PC-3 (cell line): Measurements from ENCODE around the gene SEMA3F. TPM values are rescaled to one million over a fixed set of nuclear protein-coding genes. Genes with fewer than 3 reads are reported as not detected.

Source experiments
- ATAC-seq: fragments of 200-7000 bp; cut with Tn5 transposase; 2 replicates; pipeline ENCODE4 v1.9.1; 2020; ENCODE audit warnings: mild to moderate bottlenecking, moderate library complexity
- BruUV-seq: library from RNA; stranded (reverse); fragments of 400-500 nt; replicated peaks from 2 replicates; lab custom pipeline; 2021; lab: Mats Ljungman, UMichigan
- CTCF ChIA-PET: fragments of 300-600 bp; sonication (Branson Sonifier 250); formaldehyde crosslinking; loops from one replicate; lab custom pipeline; 2022; ENCODE audit warnings: antibody characterized with exemption; lab: Charles Lee
- POLR2A ChIA-PET: fragments of 300-600 bp; sonication (Branson Sonifier 250); formaldehyde crosslinking; loops from one replicate; lab custom pipeline; 2022; ENCODE audit warnings: antibody characterized with exemption; ENCODE audit not compliant: unreplicated experiment; lab: Charles Lee
- DNase-seq: peaks from one replicate; pipeline ENCODE4 v3.0.0-alpha.2; 2015
- H2AFZ ChIP-seq: fragments of 300-600 bp; sonication (generic); 2 replicates; pipeline ENCODE4 v1.6.0; 2016; ENCODE audit warnings: antibody characterized with exemption, low read length
- H3F3A ChIP-seq: fragments of 300-600 bp; sonication (generic); one replicate; pipeline ENCODE4 v1.6.0; 2017; ENCODE audit warnings: antibody characterized with exemption, low read length, control low read depth, mild to moderate bottlenecking; ENCODE audit not compliant: unreplicated experiment
- H3K27ac ChIP-seq: fragments of 300-600 bp; sonication (generic); 2 replicates; pipeline ENCODE4 v1.5.1; 2016; ENCODE audit warnings: mild to moderate bottlenecking, low read length
- H3K27me3 ChIP-seq: fragments of 300-600 bp; sonication (generic); 2 replicates; pipeline ENCODE4 v1.6.1; 2016; ENCODE audit warnings: low read length, mixed read lengths
- H3K36me3 ChIP-seq: fragments of 300-600 bp; sonication (generic); 2 replicates; pipeline ENCODE4 v1.6.1; 2016; ENCODE audit warnings: low read depth, mixed run types, low read length, mixed read lengths
- H3K4me1 ChIP-seq: fragments of 300-600 bp; sonication (generic); 2 replicates; pipeline ENCODE4 v1.5.1; 2016; ENCODE audit warnings: low read length; ENCODE audit not compliant: insufficient read depth
- H3K4me2 ChIP-seq: fragments of 300-600 bp; sonication (generic); 2 replicates; pipeline ENCODE4 v1.6.0; 2016; ENCODE audit warnings: low read length
- H3K4me3 ChIP-seq: fragments of 300-600 bp; sonication (generic); 2 replicates; pipeline ENCODE4 v1.5.1; 2016; ENCODE audit warnings: mild to moderate bottlenecking, low read length, mixed read lengths
- H3K79me2 ChIP-seq: fragments of 300-600 bp; sonication (generic); 2 replicates; pipeline ENCODE4 v1.6.1; 2017; ENCODE audit warnings: low read length, mixed read lengths
- H3K9ac ChIP-seq: fragments of 300-600 bp; sonication (generic); 2 replicates; pipeline ENCODE4 v1.6.0; 2016; ENCODE audit warnings: mild to moderate bottlenecking, low read length
- H3K9me2 ChIP-seq: fragments of 300-600 bp; sonication (generic); replicated peaks from 2 replicates; pipeline ENCODE4 v1.6.1; 2016; ENCODE audit warnings: mixed run types, low read length, mixed read lengths
- H3K9me3 ChIP-seq: fragments of 300-600 bp; sonication (generic); 2 replicates; pipeline ENCODE4 v1.6.1; 2016; ENCODE audit warnings: low read length, mixed read lengths
- H4K20me1 ChIP-seq: fragments of 300-600 bp; sonication (generic); 2 replicates; pipeline ENCODE4 v1.6.1; 2016; ENCODE audit warnings: low read length, mixed read lengths
- CTCF ChIP-seq: fragments of 300-600 bp; sonication (generic); conservative IDR thresholded peaks from 2 replicates; pipeline ENCODE4 v1.5.1; 2017; ENCODE audit warnings: antibody characterized with exemption, low read depth, mild to moderate bottlenecking, low read length
- EZH2 ChIP-seq: fragments of 300-600 bp; sonication (generic); IDR thresholded peaks from one replicate; pipeline ENCODE4 v1.6.1; 2017; ENCODE audit warnings: antibody characterized with exemption, mild to moderate bottlenecking, low read length; ENCODE audit not compliant: unreplicated experiment
- EZH2phosphoT487 ChIP-seq: fragments of 300-600 bp; sonication (generic); IDR thresholded peaks from 2 replicates; pipeline ENCODE4 v1.6.1; 2018; ENCODE audit warnings: mild to moderate bottlenecking, antibody characterized with exemption, low read length, borderline replicate concordance
- intact Hi-C: fragments of 100-400 bp; cut with micrococcal nuclease; formaldehyde crosslinking; loops from 2 replicates; pipeline ENCODE4 v1.9.0; 2023
- total RNA-seq: library from RNA; depleted of rRNA; stranded (reverse); fragments of >200 nt; gene quantifications from 2 replicates; pipeline ENCODE4 v1.2.3, GENCODE V29; 2014

The SEMA3F gene
- total RNA-seq, 1 experiment from 2014 or later = 50.5 TPM

GRCh38 chr3:50218448-50218847 is 63.3 kb downstream of the SEMA3F start:
- ChIA-PET CTCF (interaction anchor here (0.7 kb wide), 1 partner anchor 8 kb away, joined by 3 read pairs; no protein-coding TSS in a partner anchor), POLR2A (no interaction called here)
- no peaks in the 10 kb centered on the region for H3K9me3 ChIP-seq
- H3K4me3 ChIP-seq = no peak overlapping the region
- no peak overlapping the region for H2AFZ ChIP-seq
- no peaks in the 10 kb centered on the region for H3F3A ChIP-seq
- no peak overlapping the region for H3K27ac ChIP-seq
- no peaks in the 10 kb centered on the region for H3K36me3 ChIP-seq
- intact Hi-C loops = no loop called here
- no TSS peak for BruUV-seq
- H3K9me2 ChIP-seq = no peaks in the 10 kb centered on the region
- DNase-seq (no peak), ATAC-seq (no peak)
- H3K27me3 ChIP-seq = no peaks in the 10 kb centered on the region
- TF ChIP-seq EZH2 (no peak), EZH2phosphoT487 (no peak), CTCF (no peak)
- H3K4me1 ChIP-seq = peaks cover 3% of the 10 kb centered on the region; the same call in 1 of the 2 replicates
- H4K20me1 ChIP-seq = no peaks in the 10 kb centered on the region
- H3K9ac ChIP-seq = no peak overlapping the region
- H3K79me2 ChIP-seq = no peaks in the 10 kb centered on the region
- no peak overlapping the region for H3K4me2 ChIP-seq

- Histone ChIP-seq H3K4me3 (no peak overlapping the region), H3K27me3 (no peaks in the 10 kb centered on the region), H3F3A (no peaks in the 10 kb centered on the region), H3K9ac (no peak overlapping the region), H3K4me2 (no peak overlapping the region), H2AFZ (no peak overlapping the region), H3K27ac (no peak overlapping the region), H3K79me2 (no peaks in the 10 kb centered on the region), H3K9me2 (no peaks in the 10 kb centered on the region), H3K4me1 (peaks cover 3% of the 10 kb centered on the region; the same call in 1 of the 2 replicates), H3K9me3 (no peaks in the 10 kb centered on the region), H3K36me3 (no peaks in the 10 kb centered on the region), H4K20me1 (no peaks in the 10 kb centered on the region)
- CTCF ChIA-PET = no interaction called here
- POLR2A ChIA-PET = no interaction called here
- BruUV-seq = no TSS peak
- intact Hi-C loops = no loop called here
- no peak for ATAC-seq
- TF ChIP-seq EZH2phosphoT487 (no peak), EZH2 (no peak), CTCF (no peak)
- no peak for DNase-seq
These were observed 64.2 kb downstream of the SEMA3F start for GRCh38 chr3:50219285-50219684.

- DNase-seq (no peak), ATAC-seq (no peak)
- Histone ChIP-seq H3K9me3 (no peaks in the 10 kb centered on the region), H3K9me2 (no peaks in the 10 kb centered on the region), H3K36me3 (no peaks in the 10 kb centered on the region), H3F3A (no peaks in the 10 kb centered on the region), H3K27me3 (no peaks in the 10 kb centered on the region), H4K20me1 (no peaks in the 10 kb centered on the region), H3K79me2 (no peaks in the 10 kb centered on the region), H2AFZ (no peak overlapping the region), H3K4me3 (no peak overlapping the region), H3K4me2 (no peak overlapping the region), H3K9ac (no peak overlapping the region), H3K27ac (no peak overlapping the region), H3K4me1 (peaks cover 3% of the 10 kb centered on the region; the same call in 1 of the 2 replicates)
- ChIA-PET CTCF (no interaction called here), POLR2A (no interaction called here)
- intact Hi-C loops = no loop called here
- TF ChIP-seq CTCF = no peak
- no peak for TF ChIP-seq EZH2phosphoT487
- no peak for TF ChIP-seq EZH2
- no TSS peak for BruUV-seq
These were observed 65.0 kb downstream of the SEMA3F start for GRCh38 chr3:50220109-50220508.
